ENCODE results near the gene APOA5.

Gene APOA5

GRCh38 chr11:116786966-116787365, 4.7 kb downstream of the APOA5 start:
- DNase-seq, result no peak
- Histone ChIP-seq H3K27ac (no peak overlapping the region), H3K27me3 (ENCODE audit: insufficient read depth, low read depth, severe bottlenecking) (no peaks in the 10 kb centered on the region), H3K9me3 (ENCODE audit: severe bottlenecking) (no peaks in the 10 kb centered on the region), H3K36me3 (peaks cover 49% of the 10 kb centered on the region), H3K4me3 (ENCODE audit: low read depth, low read length) (peak overlapping the region; percentile 85)
- TF ChIP-seq CTCF (IDR thresholded peaks at IDR 0.05; ENCODE audit: low read depth, low read length), result no peak

GRCh38 chr11:116786326-116786725, 5.4 kb downstream of the APOA5 start:
- Histone ChIP-seq H3K27ac (no peak overlapping the region), H3K36me3 (peaks cover 53% of the 10 kb centered on the region), H3K9me3 (ENCODE audit: severe bottlenecking) (no peaks in the 10 kb centered on the region), H3K4me3 (ENCODE audit: low read depth, low read length) (no peak overlapping the region), H3K27me3 (ENCODE audit: insufficient read depth, low read depth, severe bottlenecking) (no peaks in the 10 kb centered on the region)
- DNase-seq, result no peak
- no peak for TF ChIP-seq CTCF (IDR thresholded peaks at IDR 0.05; ENCODE audit: low read depth, low read length)

- Histone ChIP-seq H3K27ac (no peak overlapping the region), H3K27me3 (ENCODE audit: insufficient read depth, low read depth, severe bottlenecking) (no peaks in the 10 kb centered on the region), H3K4me3 (ENCODE audit: low read depth, low read length) (no peak overlapping the region), H3K9me3 (ENCODE audit: severe bottlenecking) (no peaks in the 10 kb centered on the region), H3K36me3 (peaks cover 73% of the 10 kb centered on the region)
- DNase-seq, result no peak
- TF ChIP-seq CTCF (IDR thresholded peaks at IDR 0.05; ENCODE audit: low read depth, low read length), result no peak
Measured at GRCh38 chr11:116782728-116783127, 9.0 kb downstream of the APOA5 start.

DNA sequence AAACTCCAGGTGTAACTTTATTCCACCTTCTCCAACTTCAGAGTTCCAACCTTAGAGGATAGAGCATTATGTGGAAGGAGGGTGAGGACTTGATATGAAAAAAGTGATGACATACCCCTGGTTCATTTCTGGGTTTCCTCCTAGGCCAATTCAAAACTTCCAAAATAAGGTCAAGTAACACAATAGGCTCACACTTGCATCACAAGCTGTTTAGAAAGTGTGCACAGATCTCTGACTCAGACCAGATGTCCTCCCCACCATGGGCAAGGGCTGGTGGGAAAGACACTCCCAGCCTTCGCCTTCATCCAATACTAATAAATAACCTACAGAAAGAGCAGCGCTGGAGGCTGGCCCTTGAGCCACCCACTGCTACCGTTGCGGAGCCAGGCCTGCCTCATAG, 13.1 kb downstream of the APOA5 start:
- no peak for DNase-seq
- no peaks in the 10 kb centered on the region for H3K27me3 ChIP-seq (ENCODE audit: insufficient read depth, low read depth, severe bottlenecking)
- no peak overlapping the region for H3K4me3 ChIP-seq (ENCODE audit: low read depth, low read length)
- no peak for TF ChIP-seq CTCF (IDR thresholded peaks at IDR 0.05; ENCODE audit: low read depth, low read length)
- H3K9me3 ChIP-seq (ENCODE audit: severe bottlenecking), result no peaks in the 10 kb centered on the region
- H3K36me3 ChIP-seq, result peaks cover 49% of the 10 kb centered on the region
- no peak overlapping the region for H3K27ac ChIP-seq

DNA sequence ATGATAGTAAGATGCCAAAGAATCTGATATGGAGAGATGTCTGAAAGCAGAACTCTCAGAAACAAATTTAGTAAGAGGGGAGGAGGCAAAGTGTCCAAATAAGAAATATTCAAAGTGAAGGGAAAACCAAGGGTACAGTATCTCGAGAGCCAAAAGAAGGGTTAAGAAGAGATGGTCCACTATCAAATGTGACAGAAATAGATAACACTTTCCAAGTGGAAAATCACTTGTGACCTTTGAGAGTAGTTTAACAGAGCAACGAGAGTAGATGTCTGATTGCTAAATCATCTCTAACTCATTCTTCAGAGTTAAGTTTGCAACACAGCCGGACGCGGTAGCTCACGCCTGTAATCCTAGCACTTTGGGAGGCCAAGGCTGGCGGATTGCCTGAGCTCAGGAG, 14.6 kb downstream of the APOA5 start:
- H3K27ac ChIP-seq, result no peak overlapping the region

More for the DNA sequence above, 14.6 kb downstream of the APOA5 start:
- Histone ChIP-seq H3K9me3 (ENCODE audit: severe bottlenecking) (no peaks in the 10 kb centered on the region), H3K4me3 (ENCODE audit: low read depth, low read length) (no peak overlapping the region), H3K27me3 (ENCODE audit: insufficient read depth, low read depth, severe bottlenecking) (no peaks in the 10 kb centered on the region), H3K36me3 (peaks cover 34% of the 10 kb centered on the region)
- DNase-seq, result no peak
- no peak for TF ChIP-seq CTCF (IDR thresholded peaks at IDR 0.05; ENCODE audit: low read depth, low read length)
